Measurements from ENCODE around the gene STK38L. TPM values are rescaled to one million over a fixed set of nuclear protein-coding genes. Genes with fewer than 3 reads are reported as not detected.
"Not testable (repeated sequence)": the region's sequence is repeated elsewhere in the genome, so short reads cannot be mapped to it uniquely, and the experiment has no call there.

STK38L gene
- total RNA-seq, 1 donor from 2014 or later = 72.2 TPM

- DNase-seq (ENCODE audit: low read depth in 2 of 2) = peak; percentile 57 to 65
Observed at GRCh38 chr12:27226407-27226929, 17.6 kb upstream of the STK38L start.

- no peak for DNase-seq (ENCODE audit: low read depth in 2 of 2)
Observed at GRCh38 chr12:27229367-27229766, 14.7 kb upstream of the STK38L start.

GRCh38 chr12:27231374-27231773, 12.7 kb upstream of the STK38L start:
- DNase-seq (ENCODE audit: low read depth in 2 of 2) = not testable (repeated sequence)

- no peak for DNase-seq (ENCODE audit: low read depth in 2 of 2)
Observed at GRCh38 chr12:27233814-27234213, 10.3 kb upstream of the STK38L start.

GRCh38 chr12:27236498-27236897, 7.6 kb upstream of the STK38L start:
- DNase-seq (ENCODE audit: low read depth in 2 of 2) = no peak

GRCh38 chr12:27237790-27238771, 6.0 kb upstream of the STK38L start:
- DNase-seq (ENCODE audit: low read depth in 2 of 2) = no peak

- DNase-seq (ENCODE audit: low read depth in 2 of 2) = no peak
Observed at GRCh38 chr12:27243006-27243405, 1.1 kb upstream of the STK38L start.

GRCh38 chr12:27244689-27245488, 803 bp downstream of the STK38L start:
- peak; percentile 16 to 26 for DNase-seq (ENCODE audit: low read depth in 2 of 2)

- DNase-seq (ENCODE audit: low read depth in 2 of 2) = no peak
Observed at GRCh38 chr12:27246141-27246540, 2.1 kb downstream of the STK38L start.

GRCh38 chr12:27246774-27247173, 2.7 kb downstream of the STK38L start:
- DNase-seq (ENCODE audit: low read depth in 2 of 2) = peak in 1 of 2 donors; percentile 46

- DNase-seq (ENCODE audit: low read depth in 2 of 2) = peak in 1 of 2 donors; percentile 11
Observed at GRCh38 chr12:27252934-27253333, 8.8 kb downstream of the STK38L start.

GRCh38 chr12:27253347-27253746, 9.3 kb downstream of the STK38L start:
- DNase-seq (ENCODE audit: low read depth in 2 of 2) = no peak

GRCh38 chr12:27255806-27256205, 11.7 kb downstream of the STK38L start:
- DNase-seq (ENCODE audit: low read depth in 2 of 2) = no peak

GRCh38 chr12:27257104-27257843, 13.2 kb downstream of the STK38L start:
- no peak for DNase-seq (ENCODE audit: low read depth in 2 of 2)

- DNase-seq (ENCODE audit: low read depth in 2 of 2) = peak in 1 of 2 donors; percentile 57
Observed at GRCh38 chr12:27260746-27261145, 16.7 kb downstream of the STK38L start.

- peak in 1 of 2 donors; percentile 20 for DNase-seq (ENCODE audit: low read depth in 2 of 2)
Observed at GRCh38 chr12:27261866-27262265, 17.8 kb downstream of the STK38L start.

- no peak for DNase-seq (ENCODE audit: low read depth in 2 of 2)
Observed at GRCh38 chr12:27270148-27270547, 26.1 kb downstream of the STK38L start.

GRCh38 chr12:27271206-27271605, 27.1 kb downstream of the STK38L start:
- no peak for DNase-seq (ENCODE audit: low read depth in 2 of 2)

- peak; percentile 79 to 80 for DNase-seq (ENCODE audit: low read depth in 2 of 2)
Observed at GRCh38 chr12:27272373-27273028, 28.4 kb downstream of the STK38L start.

GRCh38 chr12:27273114-27273513, 29.0 kb downstream of the STK38L start:
- no peak for DNase-seq (ENCODE audit: low read depth in 2 of 2)

GRCh38 chr12:27274706-27275105, 30.6 kb downstream of the STK38L start:
- no peak for DNase-seq (ENCODE audit: low read depth in 2 of 2)

Measured in lung microvascular endothelial cell (primary cell).